ENCODE measurements around the gene SIM2. TPM values are rescaled to one million over a fixed set of nuclear protein-coding genes. Genes with fewer than 3 reads are reported as not detected.

Gene SIM2
- total and polyA plus RNA-seq, 12 donors: 0.01 to 0.16 (median 0.15) TPM; not detected in 9

DNA sequence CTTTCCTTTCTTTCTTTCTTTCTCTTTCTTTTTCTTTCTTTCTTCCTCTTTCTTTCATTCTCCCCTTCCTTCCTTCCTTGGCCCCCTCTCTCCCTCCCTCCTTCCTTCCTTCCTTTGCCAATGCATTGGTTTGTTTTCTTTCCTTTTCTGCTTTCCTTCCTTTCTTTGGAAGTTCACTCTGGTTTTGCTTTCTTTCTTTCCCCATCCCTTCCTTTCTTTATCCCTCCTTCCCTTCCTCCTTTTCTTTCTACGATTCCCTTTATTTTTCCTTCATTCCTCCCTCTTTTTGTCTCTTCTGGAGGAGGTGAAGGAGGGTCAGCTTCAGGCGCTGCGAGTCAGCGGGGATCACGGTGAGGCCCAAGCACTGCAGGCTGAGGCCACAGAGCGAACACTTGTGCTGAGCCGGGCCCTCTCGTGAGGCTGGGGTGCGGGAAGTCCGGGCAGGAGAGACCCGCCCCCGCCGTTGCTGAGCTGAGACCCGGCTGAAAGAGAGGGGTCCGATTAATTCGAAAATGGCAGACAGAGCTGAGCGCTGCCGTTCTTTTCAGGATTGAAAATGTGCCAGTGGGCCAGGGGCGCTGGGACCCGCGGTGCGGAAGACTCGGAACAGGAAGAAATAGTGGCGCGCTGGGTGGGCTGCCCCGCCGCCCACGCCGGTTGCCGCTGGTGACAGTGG lies 1.5 kb downstream of the SIM2 start:
- DNase-seq (no peak), ATAC-seq (no peak)
- Histone ChIP-seq H3K36me3 (no peaks in the 10 kb centered on the region), H3K27ac (no peak overlapping the region), H3K9me3 (no peaks in the 10 kb centered on the region), H3K4me1 (peaks cover 18 to 73% (median 59%) of the 10 kb centered on the region in 9 donors), H3K27me3 (peaks cover 86 to 100% (median 100%) of the 10 kb centered on the region in 7 donors), H3K4me3 (peak overlapping the region; percentile 9 to 58 (median 23))
- TF ChIP-seq, protein P1, sequence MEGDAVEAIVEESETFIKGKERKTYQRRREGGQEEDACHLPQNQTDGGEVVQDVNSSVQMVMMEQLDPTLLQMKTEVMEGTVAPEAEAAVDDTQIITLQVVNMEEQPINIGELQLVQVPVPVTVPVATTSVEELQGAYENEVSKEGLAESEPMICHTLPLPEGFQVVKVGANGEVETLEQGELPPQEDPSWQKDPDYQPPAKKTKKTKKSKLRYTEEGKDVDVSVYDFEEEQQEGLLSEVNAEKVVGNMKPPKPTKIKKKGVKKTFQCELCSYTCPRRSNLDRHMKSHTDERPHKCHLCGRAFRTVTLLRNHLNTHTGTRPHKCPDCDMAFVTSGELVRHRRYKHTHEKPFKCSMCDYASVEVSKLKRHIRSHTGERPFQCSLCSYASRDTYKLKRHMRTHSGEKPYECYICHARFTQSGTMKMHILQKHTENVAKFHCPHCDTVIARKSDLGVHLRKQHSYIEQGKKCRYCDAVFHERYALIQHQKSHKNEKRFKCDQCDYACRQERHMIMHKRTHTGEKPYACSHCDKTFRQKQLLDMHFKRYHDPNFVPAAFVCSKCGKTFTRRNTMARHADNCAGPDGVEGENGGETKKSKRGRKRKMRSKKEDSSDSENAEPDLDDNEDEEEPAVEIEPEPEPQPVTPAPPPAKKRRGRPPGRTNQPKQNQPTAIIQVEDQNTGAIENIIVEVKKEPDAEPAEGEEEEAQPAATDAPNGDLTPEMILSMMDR (IDR thresholded peaks at IDR 0.05): no peak
- intact Hi-C loops (cut with DNase I): no loop called here
- 4 to 7% methylated on average over 30 of the region's 30 CpGs for WGBS, 2 donors

DNA sequence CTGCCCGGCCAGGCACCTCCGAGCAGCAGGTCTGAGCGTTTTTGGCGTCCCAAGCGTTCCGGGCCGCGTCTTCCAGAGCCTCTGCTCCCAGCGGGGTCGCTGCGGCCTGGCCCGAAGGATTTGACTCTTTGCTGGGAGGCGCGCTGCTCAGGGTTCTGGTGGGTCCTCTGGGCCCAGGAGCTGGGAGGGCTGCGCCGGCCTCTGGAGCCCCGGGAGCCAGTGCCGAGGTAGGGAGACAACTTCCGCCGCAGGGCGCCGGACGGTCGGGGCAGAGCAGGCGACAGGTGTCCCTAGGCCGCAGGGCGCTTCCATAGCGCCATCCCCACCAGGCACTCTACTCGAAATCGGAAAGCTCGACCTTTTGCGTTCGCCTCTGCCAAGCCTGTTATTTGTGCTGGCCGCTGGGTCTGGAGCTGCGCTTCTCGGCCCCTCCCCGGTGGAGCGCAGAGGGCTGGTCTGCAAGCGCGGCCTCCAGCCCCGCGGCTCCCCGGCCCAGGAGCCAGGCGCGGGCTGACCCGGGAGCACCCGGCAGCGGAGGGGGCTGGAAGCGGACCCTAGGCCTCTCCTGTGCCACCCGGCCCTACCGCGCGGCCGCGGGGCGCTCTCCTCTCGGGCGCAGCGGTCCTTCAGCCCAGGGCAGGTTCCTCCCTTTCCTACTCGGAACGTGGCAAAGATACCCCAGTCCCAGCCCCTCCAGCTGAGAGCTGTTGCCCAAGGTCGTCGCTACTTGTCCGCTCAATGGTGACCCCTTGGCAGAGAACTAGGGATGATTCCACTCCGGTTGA lies 2.2 kb downstream of the SIM2 start:
- TF ChIP-seq, protein P1 (IDR thresholded peaks at IDR 0.05): no peak
- H3K27me3 ChIP-seq: peaks cover 86 to 100% (median 100%) of the 10 kb centered on the region in 7 donors
- no peaks in the 10 kb centered on the region for H3K9me3 ChIP-seq
- H3K36me3 ChIP-seq: no peaks in the 10 kb centered on the region
- 2 to 4% methylated on average over 65 of the region's 65 CpGs for WGBS, 2 donors
- ATAC-seq: peak in 1 of 8 donors; percentile 16
- H3K4me3 ChIP-seq: peak overlapping the region; percentile 9 to 58 (median 23)
- no peak overlapping the region for H3K27ac ChIP-seq
- peaks cover 18 to 72% (median 61%) of the 10 kb centered on the region in 9 donors for H3K4me1 ChIP-seq
- intact Hi-C loops (cut with DNase I): no loop called here
- no peak for DNase-seq

DNA sequence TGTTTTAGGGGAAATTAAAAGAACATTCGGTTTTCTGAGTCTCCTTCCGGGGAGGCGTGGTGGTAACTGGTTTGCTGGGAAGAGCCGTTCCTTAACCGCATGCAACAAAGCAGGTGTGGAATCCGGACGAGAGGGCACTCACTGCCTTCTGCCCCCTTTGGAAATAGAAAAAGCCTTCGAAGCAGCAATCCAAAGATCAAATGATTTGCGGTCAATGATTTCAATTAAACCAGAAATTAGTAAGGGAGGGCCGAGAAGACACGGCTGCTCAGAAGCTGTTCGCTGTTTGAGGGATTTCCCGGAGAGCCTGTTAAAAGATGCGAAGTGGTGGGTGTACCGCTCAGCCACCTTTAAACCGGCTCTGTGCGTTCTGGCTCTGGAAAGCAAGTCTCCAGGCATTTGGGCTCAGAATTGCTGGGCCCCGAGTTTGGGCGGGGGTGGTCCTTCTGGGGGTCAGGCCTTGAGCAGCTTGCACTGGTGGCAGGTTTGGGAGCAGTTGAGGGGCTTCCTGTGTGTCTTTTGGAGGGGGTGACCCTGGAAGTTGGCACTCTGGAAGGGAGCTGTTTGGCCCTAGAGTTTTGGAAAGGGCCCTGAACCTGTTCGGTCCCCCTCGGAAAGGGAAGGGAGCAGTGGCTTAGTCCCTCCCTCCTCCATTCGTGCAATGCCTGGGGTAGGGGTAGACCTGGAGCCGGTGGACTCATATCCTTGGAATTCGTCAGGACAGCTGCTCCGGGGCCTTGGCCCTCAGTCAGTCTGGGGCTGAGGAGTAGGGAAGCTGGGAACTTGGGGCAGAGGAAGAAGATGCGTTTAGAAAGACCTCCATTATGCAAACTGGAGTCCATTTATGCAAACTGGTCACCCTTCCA lies 3.1 kb downstream of the SIM2 start:
- Histone ChIP-seq H3K4me1 (peaks cover 18 to 75% (median 60%) of the 10 kb centered on the region in 9 donors), H3K4me3 (peak overlapping the region in 3 of 10 donors; percentile 18 to 58 (median 28)), H3K36me3 (no peaks in the 10 kb centered on the region), H3K27me3 (peaks cover 86 to 100% (median 100%) of the 10 kb centered on the region in 7 donors), H3K27ac (no peak overlapping the region), H3K9me3 (no peaks in the 10 kb centered on the region)
- 16% methylated on average over 26 of the region's 26 CpGs for WGBS, 2 donors
- DNase-seq (no peak), ATAC-seq (no peak)
- intact Hi-C loops (cut with DNase I): no loop called here
- TF ChIP-seq, protein P1 (IDR thresholded peaks at IDR 0.05): no peak

DNA sequence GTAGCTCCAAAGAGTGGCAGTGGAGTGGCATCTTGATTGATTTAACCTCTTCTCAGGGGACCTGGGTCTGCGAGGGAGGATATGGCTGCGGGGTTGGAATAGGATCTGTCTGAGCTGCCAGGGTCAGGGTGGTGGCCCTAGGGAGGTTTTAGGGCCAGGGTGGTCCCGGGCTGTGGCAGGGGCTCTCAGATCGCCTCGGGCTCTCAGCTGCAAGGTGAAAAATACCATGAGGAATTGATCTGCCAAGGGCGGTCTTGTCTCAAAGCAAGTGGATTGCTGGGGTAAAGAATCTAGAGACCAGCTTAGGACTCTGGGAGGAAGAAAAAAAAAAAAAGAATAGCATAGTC lies 3.7 kb downstream of the SIM2 start:
- Histone ChIP-seq H3K4me1 (peaks cover 15 to 75% (median 56%) of the 10 kb centered on the region in 9 donors), H3K27me3 (peaks cover 86 to 100% (median 100%) of the 10 kb centered on the region in 7 donors)
- WGBS, 2 donors: 32 to 36% methylated on average over 6 of the region's 6 CpGs

More for the DNA sequence above, 3.7 kb downstream of the SIM2 start:
- intact Hi-C loops (cut with DNase I): no loop called here
- no peak overlapping the region for H3K27ac ChIP-seq
- DNase-seq (no peak), ATAC-seq (no peak)
- TF ChIP-seq, protein P1 (IDR thresholded peaks at IDR 0.05): no peak
- no peak overlapping the region for H3K4me3 ChIP-seq
- no peaks in the 10 kb centered on the region for H3K36me3 ChIP-seq
- H3K9me3 ChIP-seq: no peaks in the 10 kb centered on the region

Measured in heart right ventricle (tissue), 16 donors.